ENCODE results near the gene HMGA1.
"Not testable (repeated sequence)": the region's sequence is repeated elsewhere in the genome, so short reads cannot be mapped to it uniquely, and the experiment has no call there.

Gene HMGA1

DNA sequence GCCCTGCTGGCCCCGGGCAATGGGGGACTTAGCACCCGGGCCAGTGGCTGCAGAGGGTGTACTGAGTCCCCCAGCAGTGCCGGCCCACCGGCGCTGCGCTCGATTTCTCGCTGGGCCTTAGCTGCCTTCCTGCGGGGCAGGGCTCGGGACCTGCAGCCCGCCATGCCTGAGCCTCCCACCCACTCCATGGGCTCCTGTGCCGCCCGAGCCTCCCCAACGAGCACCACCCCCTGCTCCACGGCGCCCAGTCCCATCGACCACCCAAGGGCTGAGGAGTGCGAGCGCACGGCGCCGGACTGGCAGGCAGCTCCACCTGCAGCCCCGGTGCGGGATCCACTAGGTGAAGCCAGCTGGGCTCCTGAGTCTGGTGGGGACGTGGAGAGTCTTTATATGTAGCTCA is 32.5 kb downstream of the HMGA1 start:
- not testable (repeated sequence) for DNase-seq

DNA sequence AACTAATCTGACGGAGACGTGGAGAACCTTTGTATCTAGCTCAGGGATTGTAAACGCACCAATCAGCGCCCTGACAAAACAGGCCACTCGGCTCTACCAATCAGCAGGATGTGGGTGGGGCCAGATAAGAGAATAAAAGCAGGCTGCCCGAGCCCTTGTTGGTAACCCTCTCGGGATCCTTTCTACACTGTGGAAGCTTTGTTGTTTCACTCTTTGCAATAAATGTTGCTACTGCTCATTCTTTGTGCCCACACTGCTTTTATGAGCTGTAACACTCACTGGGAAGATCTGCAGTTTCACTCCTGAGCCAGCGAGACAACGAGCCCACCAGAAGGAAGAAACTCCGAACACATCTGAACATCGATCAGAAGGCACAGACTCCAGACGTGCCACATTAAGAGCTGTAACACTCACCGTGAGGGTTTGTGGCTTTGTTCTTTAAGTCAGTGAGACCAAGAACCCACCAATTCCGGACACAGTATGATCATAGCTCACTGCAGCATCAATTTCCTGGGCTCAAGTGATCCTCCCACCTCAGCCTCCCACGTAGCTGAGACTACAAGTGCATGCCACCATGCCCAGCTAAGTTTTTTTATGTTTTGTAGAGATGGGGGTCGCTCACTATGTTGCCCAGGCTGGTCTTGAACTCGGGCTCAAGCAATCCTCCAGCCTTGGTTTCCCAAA is 33.1 kb downstream of the HMGA1 start:
- not testable (repeated sequence) for DNase-seq

DNA sequence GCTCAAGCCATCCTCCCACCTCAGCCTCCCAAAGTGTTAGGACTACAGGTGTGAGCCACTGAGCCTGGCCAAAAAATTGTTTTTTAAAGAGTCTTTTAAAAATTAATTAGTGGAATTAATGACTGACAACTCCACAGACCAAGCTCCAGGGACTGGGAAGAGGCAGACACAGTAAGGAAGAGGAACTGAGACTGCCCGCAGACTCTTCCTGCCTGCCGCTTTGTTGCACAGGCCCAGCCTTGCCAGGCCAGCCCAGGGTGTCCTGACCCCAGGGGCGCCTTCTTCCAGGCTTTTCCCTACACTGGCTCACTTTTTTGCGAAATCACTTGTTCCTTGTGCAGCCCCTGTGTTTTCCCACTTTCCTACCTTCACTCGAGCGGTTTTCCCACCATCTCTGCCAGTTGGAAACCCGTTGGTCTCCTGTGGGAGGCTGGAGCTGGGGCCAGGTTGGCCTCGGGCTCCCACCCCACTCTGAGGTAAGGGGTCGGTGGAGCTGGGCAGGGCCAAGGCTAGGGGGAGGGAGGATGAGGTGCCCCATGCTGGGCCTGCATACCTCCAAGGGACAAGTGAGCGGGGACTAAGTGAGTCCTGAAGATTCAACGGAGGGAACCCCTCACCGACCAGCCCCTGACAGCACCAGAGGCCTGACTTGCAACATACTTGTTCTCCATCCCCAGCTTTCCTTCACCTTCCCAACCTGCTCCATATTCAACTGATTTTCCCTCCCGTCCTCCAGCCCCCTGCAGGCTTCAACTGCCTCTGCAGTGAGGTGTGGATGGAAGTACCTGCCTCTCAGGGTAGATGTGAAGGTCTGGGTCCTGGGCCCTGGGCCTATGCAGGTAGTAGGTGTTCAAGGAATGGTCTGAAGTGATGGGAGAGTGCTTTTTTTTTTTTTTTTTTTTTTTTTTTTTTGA is 35.6 kb downstream of the HMGA1 start:
- no peak for DNase-seq

DNA sequence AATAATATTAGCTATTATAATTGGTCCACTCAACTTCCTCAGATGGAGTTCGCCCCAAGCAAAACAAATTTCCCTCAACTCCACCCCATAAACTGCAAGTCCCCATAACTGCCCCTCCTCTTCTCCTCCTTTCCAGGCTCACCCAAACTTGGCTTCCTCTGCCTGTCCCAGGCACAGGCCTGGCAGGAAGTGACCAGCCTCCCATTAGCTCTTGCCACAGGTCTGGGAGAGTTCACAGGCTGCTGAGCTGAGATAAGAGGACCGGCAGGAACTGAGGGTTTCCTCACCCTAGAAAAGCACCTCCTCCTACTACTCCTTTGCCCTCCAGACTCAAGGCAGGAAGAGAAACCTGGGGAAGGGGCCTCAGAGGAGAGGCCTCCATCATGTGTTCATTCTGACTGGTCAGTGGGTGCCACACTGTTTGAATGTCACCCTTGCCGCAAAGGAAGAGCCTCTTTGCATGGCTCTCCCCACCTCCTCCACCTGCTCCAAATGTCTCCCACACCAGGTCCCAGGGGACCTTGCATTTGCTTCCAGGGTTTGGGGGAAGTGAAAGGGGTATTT is 36.7 kb downstream of the HMGA1 start:
- no peak for DNase-seq

DNA sequence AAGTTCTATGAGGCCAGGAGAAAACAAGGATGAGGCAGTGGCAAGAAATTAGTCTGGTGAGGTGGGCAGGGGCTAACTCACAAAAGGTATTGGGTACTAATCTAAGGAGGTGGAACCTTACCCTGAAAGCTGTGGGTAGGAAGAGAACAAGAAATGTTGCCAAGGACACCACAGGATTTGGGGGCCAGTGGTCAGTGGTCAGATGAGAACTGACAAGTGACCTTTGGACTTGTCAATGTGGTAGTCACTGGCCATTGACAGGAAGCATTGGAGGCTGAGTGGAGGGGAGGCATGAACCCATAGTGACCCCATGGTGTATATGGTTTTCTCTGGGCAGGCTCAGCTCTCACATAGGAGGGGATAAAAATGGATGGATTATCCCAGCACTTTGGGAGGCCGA is 37.5 kb downstream of the HMGA1 start:
- DNase-seq: no peak

DNA sequence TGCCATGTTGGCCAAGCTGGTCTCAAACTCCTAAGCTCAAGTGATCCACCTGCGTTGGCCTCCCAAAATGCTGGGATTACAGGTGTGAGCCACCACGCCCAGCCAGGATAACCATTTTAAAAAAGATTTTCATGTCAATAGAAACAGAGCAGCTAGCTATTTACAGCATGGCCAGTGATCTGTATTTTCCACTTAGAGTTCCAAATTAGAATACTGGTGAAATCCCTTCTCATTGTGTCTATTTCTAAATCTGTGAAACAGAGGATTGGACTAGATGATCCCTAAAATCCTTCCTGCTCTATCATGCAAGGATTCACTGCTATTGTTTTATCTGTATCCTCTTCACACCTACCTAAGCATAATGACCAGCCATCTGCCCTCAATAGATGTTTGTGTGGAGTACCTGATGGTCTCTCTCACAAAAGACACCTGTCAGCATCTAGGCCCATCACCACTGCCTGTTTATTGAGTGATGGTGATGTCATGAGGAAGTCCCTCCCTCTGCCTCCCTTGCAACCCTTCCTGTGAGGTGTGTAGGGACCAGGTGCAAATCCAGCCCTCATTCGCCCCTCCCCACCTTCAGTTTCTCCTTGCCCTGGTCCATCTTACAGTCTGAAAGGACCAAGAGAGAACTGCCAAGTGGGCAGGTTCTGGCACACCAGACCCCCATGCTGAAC is 38.6 kb downstream of the HMGA1 start:
- no peak for DNase-seq

DNA sequence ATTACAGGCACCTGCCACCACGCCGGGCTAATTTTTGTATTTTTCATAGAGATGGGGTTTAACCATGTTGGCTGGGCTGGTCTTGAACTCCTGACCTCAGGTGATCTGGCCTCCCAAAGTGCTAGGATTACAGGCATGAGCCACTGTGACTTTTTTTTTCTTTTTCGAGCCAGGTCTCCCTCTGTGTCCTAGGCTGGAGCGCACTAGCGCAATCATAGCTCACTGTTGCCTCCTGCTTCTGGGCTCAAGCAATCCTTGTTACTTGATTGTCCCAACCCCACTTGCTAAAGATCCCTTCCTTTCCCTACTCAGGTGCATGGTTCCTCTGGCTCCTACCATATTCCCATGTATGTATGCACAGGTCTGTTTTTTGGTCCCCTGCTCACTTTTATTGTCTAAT is 39.5 kb downstream of the HMGA1 start:
- DNase-seq: no peak

DNA sequence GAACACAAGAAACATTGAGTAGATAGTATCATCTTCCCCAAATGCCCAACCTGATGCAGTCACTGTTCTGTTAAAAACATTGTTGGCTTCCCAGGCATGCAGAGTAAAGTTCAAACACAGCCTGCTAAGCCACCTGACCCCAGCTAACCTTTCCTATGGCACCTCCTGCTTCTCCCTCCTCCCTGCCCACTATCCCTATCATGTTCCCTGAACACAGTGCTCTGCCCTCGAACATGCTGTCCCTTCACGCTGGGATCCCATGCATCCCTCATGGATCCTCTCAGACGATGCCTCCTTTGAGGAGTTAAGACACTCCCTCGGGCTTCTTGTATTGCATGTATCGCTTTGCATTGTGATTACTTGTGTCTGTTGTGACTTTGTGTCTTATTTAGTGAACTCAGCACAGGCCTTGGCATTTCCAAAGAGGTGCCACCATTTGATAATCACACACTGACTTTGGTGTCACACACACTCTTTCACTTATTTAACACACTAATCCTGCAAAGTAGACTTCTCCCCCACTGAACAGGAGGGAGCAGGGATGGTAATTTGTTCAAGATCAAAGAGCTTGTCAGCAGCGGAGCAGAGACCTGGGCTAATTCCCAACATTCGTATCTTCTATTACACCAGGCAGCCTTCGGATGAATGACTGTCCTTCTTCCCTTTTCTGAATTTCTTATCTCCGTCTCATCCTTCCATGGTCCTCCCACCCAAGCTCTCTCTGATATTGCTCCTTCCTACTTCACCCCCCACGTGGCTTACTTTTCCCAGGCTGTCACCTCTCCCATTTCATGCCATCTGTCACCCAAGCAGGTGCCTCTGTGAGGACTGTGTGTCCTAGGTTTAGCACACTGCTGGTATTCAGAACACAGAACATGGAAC is 40.4 kb downstream of the HMGA1 start:
- DNase-seq: no peak

DNA sequence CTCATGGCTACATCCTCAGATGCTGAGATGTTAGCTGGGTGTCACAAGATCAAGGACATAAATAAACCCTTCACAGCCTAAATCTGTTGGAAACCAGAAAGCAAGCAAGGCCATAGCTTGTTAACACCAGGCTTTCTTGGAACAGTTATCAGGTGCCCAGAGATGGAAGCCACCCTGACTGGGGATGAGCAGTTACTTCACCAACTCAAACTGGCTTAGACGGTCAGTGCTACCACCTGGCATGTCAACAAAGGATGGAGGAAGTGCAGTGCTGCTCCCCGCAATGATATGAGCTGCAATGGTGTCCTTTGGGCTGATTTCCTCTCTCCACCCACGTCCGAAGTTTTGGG is 41.1 kb downstream of the HMGA1 start:
- no peak for DNase-seq

DNA sequence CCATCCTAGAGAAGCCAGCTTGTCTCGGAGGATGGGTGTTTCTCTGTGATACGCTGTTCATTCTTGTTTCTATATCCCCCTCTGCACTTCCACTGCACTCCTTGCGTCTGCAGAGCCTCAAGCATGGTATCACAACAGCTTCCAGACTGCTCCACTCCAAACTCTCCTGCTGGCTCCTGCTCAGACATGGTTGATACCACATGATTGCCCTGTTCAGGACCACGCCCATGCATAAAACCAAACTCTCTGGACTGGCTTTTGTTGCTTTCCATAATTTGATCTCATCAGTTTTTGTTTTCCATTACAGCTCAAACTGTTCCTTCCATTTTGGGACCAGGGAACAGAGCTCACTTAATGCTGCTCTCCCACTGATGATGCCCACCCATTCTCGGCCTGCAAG is 42.2 kb downstream of the HMGA1 start:
- no peak for DNase-seq

DNA sequence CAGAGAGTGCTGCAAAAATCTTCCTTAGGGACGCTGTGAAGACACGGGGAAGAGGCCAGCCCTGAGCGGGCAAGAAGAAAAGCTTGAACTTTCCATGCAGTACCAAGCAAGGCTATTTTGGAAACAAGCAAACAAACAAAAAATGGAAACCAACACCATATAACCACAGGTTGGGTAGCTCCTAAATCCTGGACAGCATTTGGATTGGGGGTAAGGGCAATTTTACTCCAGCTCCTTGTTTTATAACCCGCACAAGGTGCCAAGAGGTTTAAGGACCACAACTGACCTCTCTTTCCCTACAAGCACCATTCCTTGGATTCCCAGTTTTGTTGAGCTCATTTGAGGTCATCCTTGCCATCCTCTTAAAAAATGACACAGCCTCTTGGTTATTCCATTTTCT is 43.5 kb downstream of the HMGA1 start:
- no peak for DNase-seq

DNA sequence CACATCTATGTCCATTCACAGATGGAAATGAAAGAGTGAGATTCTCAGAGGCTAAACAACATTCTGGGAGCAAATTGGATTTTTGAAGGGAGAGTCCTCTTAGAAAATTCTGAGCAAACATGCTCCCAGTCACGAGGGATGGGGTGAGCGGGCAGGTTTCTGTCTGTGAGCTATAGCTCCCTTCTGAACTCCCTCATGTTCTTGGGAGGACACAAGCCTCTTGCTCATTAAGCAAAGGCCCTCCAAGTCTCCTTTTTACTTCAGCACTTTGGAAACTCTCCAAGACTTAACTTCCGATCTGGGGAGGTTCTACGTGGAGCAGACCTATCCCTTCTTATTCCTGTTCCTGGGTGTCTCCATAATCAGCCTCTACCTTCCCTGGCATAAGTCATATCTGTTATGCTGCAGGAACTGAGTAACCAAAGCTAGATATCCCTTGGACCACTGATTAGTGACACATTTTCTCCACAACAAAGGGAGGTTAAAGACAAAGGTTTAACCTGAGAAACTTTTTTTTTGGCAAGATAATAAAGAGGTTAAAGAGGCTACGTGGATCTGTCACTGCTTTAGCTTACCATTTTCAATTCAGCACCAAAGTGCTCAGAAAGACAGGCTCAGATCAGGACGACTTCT is 45.1 kb downstream of the HMGA1 start:
- no peak for DNase-seq

DNA sequence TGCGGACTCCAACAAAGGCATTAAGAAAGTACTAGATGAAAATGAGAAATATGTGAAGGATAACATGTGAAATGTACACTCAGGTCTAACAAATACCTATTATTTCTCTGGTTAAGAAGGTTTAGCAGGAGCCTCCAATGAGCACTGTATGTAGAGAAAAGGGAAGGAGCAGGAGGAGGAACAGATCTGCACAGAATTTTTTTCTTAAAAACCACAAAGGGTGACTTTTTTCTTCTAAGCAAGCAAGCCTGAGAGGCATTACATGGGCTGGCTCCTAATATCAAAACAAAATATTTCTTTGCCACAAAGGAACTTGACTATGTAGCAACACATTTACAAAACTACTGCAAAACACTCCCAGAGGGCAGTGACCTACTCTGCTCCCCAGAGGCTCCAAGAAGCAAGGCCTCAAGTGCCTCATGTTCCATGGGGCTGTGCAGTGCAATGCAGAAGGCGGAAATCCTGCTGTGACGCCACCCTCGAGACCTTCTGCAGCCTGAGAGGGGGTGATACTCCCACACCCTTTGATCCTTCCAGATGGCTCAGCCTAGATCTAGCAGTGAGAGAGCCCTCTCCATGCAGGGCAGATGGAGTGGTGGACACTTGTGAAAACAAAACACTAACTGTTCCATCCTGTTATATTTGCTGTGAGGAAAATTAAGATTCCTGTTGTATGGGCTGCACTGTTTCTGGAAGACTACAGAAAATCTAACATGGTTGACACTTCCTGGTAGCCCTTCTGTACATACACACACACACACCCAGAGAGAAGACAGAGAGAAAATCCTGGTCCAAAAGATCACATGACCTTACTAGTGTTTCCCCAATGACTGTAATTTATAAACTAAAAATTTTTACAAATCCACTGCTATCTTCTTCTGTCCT is 48.1 kb downstream of the HMGA1 start:
- DNase-seq: no peak

DNA sequence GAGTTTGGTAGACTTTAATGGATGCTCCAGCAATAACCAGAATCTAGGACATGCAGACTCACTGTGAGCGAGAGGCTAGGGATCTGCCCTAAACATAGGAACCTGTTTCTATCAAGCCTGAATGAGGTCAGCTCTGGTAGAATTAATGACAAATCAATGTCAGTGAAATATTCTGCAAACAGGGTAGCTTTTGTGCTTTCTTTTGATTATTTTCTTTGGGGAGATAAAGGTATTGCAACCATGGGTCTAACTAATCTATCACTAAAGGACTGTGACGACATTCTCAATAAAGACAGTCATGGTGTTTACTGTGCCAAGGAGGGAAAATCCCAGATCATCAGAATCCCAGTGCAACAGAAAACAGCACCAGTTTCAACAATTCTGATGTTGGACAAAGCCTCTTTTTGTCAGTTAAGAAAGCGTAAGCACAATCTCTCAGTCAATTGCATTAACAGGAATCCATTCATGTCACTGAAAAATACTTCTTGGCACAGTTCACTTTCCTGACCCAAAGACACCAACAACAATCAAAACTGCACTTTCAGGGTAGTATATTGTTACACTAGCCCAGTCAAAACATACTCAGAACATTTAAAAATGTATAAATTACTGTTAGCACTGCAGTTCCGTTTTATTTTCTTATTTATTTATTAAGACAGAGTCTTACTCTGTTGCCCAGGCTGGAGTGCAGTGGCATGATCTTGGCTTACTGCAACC is 48.9 kb downstream of the HMGA1 start:
- no peak for DNase-seq

DNA sequence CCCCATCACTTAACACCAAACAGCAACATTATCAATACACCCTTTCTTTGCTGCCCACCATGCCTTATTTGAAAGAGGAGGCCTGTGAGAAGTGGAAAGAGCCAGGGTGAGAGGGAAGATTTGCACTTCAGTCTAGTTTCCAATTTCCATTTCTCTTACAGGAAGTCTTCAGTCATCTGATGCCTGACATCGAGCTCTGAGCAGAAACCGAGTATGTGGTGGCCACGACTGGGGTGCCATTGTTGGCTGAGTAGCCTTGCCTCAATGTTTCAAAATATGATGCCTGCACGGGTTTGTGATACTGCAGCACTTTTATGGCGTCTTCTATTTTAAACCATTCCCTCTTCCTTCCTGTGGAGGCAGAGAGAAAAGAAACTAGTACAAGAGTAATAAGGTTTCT is 51.9 kb downstream of the HMGA1 start:
- DNase-seq: peak; percentile 48

DNA sequence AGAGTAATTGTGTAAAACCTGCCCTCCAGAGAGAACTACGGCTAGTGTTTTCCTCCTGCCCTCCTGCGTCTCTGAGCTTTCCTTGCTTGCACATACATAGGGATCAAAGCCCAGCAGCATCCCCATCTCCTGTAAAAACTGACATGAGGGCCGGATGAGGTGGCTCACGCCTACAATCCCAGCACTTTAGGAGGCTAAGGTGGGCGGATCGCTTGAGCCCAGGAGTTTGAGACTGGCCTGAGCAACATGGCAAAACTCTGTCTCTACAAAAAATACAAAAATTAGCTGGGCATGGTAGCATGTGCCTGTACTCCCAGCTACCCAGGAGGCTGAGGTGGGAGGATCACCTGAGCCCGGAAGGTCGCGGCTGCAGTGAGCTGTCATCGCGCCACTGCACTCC is 52.5 kb downstream of the HMGA1 start:
- no peak for DNase-seq

DNA sequence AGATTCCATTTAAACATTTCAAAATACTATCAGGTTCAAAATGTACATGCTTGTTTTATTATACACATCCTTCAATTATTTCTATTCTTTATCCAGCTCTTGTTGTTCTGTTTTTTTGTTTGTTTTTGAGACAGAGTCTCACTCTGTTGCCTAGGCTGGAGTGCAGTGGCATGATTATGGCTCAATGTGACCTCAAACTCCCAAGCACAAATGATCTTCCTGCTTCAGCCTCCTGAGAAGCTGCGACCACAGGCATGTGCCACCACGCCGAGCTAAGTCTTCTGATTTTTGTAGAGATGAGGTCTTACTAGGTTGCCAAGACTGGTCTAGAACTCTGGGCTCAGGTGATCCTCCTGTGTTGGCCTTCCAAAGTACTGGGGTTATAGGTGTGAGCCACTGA is 56.3 kb downstream of the HMGA1 start:
- no peak for DNase-seq

DNA sequence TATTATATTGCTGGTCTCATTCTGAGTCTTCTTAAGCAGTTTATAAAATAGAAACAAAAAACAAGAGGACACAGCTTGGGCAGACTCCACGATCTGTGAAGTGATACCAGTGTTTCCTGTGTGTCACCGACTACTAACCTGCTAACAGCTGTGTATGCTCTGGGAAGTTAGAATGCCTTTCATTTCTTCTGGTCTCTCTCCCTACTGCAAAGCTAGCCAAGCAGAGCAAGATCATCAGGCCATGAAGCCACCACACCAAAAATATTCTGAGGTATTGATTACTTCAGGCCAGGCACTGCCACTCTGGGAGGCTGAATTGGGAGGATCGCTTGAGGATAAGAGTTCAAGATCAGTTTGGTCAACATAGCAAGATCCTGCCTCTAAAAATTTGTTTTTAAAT is 59.0 kb downstream of the HMGA1 start:
- DNase-seq: peak; percentile 33
